Measurements from ENCODE around the gene UTRN.

DNA sequence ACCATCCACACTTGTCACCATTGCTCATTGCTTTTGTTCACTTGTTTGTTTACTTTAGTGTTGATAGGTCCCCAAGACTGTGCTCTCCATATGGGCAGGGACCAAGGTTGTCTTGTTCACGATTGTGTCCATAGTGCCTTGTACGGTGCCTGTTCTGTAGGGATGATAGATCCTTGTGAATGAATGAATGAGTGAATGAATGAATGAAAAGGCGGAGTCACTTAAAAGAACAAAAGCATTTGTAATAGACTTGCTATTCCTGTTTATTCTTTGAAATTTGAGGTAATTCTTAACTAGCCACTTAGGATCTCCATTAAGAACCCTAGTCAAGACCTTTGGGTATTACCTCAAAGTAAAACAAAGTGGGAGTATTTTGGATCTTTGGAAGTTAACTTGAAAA is 47.0 kb downstream of the UTRN start:
- no peak for TF ChIP-seq EZH2 (IDR thresholded peaks at IDR 0.05)
- no peak for TF ChIP-seq POLR2AphosphoS5 (IDR thresholded peaks at IDR 0.05; ENCODE audit: borderline replicate concordance, low read depth, low read length)
